GM21367 (cell line): ENCODE measurements around the gene TMPRSS7.

Source experiments
- ATAC-seq: cut with Tn5 transposase; IDR thresholded peaks from one replicate; pipeline ENCODE4 v1.9.1; 2021; ENCODE audit not compliant: unreplicated experiment

Gene TMPRSS7

DNA sequence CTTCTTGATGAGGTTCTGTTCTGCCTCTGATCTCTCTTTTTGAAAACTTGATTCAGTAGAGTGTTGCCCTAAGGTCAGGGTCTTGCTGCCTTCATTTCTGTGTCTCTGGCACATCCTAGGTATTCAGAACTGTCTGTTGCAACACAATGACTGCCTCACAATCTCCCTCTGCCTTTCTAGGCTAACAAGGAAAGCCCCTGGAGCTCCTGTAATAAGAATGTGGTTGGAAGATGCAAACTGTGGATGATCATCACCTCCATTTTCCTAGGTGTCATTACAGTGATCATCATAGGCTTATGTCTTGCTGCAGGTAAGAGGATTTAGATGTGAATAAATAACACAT is 58.6 kb downstream of the TMPRSS7 start:
- ATAC-seq, result no peak

DNA sequence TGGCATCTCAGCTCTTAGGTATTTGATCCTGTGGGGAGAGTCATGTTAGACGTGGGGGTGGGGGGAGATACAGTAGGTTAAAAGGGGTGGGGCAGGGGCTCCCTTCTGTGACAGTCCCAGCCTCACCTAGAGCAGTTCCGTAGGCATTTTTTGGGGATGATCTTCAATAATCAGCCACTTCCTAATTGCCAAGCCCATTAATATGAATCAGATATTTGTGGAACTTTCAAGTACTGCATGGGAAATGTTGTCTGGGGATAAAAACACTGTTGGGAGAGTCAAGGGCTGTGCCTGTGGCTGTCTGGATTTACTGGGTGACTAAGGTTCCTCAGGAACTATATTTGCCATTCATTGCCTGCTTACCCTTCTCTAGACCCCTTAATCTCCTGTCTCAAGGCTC is 61.2 kb downstream of the TMPRSS7 start:
- no peak for ATAC-seq

- no peak for ATAC-seq
Observed at GRCh38 chr3:112096176-112096575, 61.6 kb downstream of the TMPRSS7 start.

GRCh38 chr3:112097378-112097777 is 62.8 kb downstream of the TMPRSS7 start:
- ATAC-seq, result no peak

DNA sequence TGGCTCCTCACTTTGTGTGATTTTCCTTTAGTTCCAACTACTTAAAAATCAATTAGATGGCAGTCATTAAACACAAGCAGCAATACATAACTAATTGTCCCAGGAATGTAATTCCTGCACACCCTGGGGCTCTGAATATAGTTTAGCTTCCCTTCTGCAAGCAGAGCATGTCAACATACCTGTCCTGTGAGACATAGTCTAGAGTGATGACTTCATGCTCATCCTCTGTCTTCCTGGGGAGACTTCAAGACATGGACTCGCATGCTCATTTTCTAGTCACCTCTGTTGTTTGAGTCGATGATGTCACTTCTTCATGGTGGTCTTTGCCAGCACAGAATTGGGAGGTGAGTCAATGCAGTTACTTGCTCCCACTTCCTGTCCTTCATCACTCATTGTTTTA is 67.4 kb downstream of the TMPRSS7 start:
- ATAC-seq, result no peak

- no peak for ATAC-seq
Observed at GRCh38 chr3:112104774-112105173, 70.2 kb downstream of the TMPRSS7 start.

- no peak for ATAC-seq
Observed at GRCh38 chr3:112109322-112109721, 74.8 kb downstream of the TMPRSS7 start.

DNA sequence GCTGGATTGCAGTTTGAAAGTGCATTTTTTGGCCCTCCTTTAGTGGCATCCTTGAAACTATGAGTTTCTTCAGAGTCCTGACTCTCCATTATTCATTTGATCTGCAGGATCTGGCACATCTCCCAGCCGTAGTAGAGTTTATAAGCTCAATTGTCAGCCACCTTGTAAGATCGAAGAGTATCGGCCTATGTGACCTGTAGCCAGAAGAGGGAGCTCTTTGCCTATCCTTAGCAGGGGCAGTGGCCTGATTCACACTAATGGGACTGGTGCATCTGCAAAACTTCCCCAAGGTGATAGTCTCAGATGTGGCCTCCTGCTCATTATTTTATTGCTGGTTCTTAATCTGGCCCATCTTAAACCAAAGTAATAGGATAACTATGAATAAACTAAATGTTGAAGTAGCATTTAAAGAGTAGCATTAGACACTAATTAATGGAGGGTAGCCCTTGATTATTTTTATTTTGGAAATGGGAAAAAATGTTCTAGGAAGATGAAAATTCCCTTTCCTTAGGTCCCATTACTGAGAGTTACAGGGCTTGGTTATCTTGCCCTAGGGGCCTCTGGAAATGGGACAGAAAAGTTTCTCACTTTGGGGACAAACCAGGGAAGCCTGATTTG is 77.4 kb downstream of the TMPRSS7 start:
- peak; percentile 42 for ATAC-seq

DNA sequence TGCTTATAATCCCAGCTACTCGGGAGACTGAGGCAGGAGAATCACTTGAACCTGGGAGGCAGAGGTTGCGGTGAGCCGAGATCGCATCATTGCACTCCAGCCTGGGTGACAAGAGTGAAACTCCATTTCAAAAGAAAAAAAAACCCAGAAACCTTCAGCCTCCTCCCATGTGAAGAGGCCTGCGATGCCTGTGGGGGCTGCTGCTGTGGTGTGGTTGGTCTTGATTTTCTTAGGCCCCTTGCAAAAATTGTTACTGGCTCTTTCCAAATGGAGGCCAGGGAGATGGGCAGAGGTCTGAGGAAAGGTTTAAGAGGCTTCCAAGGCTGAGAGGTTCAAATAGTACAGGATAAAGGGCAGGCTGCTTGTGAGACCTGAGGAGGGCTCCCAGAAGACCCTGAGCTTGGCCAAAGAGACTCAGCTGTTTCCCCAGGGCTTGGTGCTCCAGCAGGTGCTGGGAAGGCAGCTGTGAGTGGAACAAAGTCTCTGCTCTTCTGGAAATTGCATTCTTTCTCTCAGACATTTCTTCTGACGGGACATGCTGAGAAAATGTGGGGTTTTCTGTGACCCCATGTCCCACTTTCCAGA is 80.1 kb downstream of the TMPRSS7 start:
- ATAC-seq, result no peak

GRCh38 chr3:112115161-112115739 is 80.7 kb downstream of the TMPRSS7 start:
- peak; percentile 26 for ATAC-seq

- ATAC-seq, result no peak
Observed at GRCh38 chr3:112115806-112116383, 81.4 kb downstream of the TMPRSS7 start.

DNA sequence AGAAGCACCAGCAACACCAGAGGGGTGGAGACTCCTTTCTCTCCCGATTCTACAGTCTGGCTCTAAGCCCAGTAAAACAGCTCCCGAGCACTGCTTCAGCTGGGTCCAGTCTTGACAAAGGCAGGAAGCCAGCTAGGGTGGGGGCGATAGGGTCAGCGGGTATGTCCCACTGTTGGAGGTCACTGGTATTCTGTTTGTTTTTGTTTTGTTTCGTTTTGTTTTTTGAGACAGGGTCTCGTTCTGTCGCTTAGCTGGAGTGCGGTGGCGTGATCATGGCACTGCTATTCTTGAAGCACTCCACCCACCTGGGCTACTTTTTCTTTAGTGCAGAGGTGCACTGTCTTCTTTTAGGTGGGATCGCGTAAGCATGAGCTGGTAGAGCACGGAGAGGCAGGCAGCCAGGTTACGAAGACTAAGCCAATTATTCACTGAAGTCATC is 82.2 kb downstream of the TMPRSS7 start:
- ATAC-seq, result no peak

DNA sequence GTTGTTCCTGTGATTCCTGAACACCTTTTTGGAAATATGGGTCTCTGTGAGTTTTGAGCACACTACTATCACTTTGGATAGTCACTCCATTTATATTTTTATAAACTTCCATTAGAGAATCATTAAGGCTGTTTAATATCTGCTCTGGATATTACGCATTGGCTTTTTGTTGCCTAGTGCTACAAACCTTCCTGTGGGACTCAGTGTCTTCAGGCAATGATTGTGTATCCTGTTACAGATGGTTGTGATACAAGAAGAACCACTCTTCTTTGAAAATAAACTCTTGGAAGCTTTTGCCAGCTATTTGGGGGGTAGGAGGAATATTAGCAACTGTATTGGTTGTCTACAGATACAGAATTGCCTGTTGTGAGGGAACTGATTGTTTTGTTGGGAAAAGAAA is 82.9 kb downstream of the TMPRSS7 start:
- ATAC-seq, result no peak

GRCh38 chr3:112117841-112118571 is 83.5 kb downstream of the TMPRSS7 start:
- ATAC-seq, result no peak

DNA sequence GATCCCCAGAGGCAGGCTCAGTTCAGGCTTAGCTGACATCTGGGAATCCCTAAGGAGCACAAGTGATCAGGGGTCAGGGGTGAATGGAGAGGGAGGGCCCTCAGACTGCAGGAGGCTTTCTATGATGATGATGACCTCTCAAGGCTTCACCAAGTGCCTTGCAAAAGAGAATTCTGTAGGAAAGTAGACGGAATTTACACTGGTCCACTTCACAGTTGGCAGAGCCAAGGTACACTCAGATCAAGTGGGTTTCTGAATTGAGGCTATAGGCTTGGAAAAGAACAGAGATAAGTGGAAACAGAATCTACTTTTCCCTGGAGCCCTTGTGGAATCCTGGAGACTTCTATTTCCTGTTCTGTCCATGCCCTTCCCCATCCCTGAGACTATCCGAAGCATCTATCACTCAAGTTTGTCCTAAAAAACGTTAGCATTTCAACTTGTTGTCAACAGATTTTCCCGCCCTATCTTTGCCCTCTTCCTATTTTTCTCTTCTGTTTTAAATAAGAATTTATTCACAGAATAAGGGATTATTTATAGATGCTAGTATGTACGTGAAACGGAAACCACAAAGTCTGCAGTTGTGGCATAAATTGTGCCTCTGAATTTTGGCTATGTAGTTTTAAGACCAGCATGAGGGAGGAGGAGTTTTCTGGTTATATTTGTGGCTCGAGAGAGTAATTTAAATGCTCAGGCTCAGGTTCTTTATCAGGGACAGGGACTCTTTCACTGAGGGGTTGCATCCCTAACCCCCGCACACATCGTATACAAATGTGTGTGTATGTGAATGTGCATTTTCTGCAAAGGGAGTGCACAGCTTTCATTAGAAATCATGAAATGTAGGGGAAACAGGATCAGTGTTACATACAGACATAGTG is 85.7 kb downstream of the TMPRSS7 start:
- no peak for ATAC-seq

DNA sequence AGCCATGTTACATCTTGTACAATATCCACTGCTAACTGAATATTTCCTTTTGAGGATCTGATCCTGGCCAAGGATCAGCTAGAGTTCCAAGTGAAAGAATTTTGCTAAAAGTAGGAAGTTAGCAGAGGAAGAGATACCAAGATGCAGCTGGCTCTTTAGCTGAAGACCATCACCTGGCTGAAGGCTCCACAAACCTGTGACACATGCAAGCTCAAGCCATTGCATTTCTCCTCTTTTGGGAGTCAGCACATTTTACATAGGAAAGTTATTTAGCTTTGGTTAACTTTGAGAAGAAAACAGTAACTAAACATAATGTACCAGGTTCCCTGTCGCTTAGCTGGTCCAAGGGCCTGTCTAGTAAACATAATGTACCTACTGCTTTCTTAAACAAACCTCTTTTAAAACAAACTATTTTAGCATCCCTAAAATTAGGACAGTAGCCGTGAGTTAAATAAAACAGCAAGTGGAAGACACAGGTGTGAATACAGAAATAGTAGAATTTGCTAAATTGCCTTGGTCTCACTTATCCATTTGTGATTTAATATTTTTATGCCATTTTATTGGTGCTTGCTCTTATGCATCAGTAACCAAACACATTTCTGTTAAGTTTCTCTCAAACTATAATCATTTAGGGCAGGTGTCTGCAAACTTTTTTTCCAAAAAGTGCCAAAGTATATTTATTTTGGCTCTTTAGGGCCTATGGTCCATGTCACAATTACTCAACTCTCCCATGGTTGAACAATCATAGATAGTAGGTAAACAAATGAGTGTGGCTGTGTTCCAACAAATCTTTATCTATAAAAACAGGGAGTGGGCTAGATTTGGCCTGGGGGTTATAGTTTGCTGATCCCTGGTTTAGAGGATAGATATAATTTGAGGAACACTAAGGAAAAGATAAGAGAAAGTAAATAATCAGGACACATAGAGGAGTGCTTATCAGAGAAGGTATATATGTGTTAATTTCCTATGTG is 87.3 kb downstream of the TMPRSS7 start:
- no peak for ATAC-seq

DNA sequence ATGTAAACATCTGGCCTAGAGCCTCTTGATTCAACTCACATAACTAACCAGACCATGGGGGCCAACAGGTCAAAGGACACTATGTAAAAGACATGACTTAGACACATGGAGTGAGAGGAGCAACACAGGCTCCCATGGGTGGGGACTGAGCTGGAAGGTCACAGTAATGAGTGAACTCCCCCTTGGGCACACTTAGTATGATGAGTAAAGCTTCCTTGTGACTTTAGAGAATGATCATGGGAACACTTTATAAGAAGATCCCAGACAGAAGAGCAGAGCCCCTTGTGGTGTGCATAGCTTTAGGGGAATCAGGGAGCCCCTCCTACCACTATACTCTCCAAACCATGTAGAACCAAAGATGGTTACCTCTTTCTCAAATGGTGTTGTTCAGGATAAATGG is 88.3 kb downstream of the TMPRSS7 start:
- ATAC-seq, result no peak

DNA sequence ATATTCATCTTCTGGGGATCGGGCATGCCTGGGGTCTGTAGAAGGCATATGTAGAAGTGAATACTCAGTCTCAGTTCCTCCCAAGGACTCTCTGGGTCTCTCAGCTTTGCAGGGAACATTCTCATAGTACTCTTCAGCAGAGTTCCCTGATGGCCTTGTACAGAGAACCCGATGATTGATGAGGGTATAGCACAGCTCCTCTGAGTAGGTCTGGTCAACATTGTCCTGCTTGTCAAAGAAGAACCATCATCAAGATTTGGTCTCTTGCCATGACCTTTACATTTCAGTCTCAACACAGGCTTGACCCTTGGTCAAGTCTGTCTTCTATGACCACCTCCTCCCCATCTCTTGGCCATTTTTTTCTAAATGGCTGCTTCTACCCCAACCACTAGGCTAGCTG is 89.0 kb downstream of the TMPRSS7 start:
- ATAC-seq, result no peak

DNA sequence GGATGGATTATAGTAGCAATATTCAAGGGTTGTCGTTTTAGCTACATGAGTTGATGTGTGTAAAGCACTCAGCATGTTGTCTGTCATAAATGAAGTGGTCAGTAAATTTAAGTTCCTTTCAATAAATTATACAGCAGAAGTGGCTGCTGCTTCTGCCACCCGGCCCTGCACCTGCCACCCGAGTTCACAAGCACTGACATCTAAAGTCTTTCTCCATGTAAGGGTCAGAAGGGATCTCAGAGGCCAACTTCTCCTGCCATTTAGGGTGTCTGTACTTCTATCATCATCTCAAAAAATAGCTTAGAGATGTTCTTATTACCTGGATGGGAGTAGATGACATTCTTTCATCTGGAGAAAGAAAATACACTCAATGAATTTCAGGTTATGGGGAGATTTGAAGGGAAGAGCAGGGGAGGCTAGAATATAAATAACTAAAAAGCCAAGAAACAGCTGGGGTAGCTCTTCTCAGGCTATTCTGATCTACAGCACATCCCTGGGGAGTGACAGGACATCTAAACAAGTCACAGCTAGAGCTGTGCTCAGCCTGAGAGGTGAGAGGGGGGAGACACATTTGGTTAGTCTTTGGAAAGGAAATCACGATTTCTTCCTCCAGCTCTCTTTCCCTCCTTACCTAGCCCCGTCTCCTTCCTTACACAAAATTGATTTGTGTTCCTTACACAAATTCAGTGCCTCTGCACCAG is 90.5 kb downstream of the TMPRSS7 start:
- ATAC-seq, result no peak
